ENCODE measurements around the gene NFATC4. TPM values are rescaled to one million over a fixed set of nuclear protein-coding genes. Genes with fewer than 3 reads are reported as not detected.

NFATC4 gene
- total RNA-seq, 2 experiments from 2014 or later: 0.11 to 0.30 TPM

DNA sequence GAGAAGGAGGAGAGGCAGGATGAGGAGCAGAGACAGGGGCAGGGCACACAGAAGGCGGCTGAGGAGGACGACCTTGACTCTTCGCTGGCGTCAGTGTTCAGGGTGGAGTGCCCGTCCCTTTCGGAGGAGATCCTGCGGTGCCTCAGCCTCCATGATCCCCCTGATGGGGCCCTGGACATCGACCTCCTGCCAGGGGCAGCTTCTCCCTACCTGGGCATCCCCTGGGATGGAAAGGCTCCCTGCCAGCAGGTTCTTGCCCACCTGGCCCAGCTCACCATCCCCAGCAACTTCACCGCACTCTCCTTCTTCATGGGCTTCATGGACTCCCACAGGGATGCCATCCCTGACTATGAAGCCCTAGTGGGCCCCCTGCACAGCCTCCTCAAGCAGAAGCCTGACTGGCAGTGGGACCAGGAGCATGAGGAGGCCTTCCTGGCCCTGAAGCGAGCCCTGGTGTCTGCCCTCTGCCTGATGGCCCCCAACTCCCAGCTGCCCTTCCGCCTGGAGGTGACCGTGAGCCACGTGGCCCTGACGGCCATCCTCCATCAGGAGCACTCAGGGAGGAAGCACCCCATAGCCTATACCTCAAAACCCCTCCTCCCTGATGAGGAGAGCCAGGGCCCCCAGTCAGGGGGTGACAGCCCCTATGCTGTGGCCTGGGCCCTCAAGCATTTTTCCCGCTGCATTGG lies 46.9 kb downstream of the NFATC4 start:
- ATAC-seq (no peak), DNase-seq (no peak)
- Mint-ChIP-seq H3K4me3 (no peak overlapping the region), H3K4me1 (no peaks in the 10 kb centered on the region), H3K27me3 (no peaks in the 10 kb centered on the region), H3K9me3 (ENCODE audit: low read depth) (no peaks in the 10 kb centered on the region), H3K36me3 (ENCODE audit: low read depth) (no peaks in the 10 kb centered on the region), H3K27ac (no peak overlapping the region)
- ChIA-PET CTCF (interaction anchor here (0.7 to 1.2 kb wide), 2 partner anchors 9 kb away, joined by 6 to 7 read pairs; no protein-coding TSS in a partner anchor), POLR2A (no interaction called here)
- intact Hi-C loops (cut with DNase I, micrococcal nuclease): no loop called here

DNA sequence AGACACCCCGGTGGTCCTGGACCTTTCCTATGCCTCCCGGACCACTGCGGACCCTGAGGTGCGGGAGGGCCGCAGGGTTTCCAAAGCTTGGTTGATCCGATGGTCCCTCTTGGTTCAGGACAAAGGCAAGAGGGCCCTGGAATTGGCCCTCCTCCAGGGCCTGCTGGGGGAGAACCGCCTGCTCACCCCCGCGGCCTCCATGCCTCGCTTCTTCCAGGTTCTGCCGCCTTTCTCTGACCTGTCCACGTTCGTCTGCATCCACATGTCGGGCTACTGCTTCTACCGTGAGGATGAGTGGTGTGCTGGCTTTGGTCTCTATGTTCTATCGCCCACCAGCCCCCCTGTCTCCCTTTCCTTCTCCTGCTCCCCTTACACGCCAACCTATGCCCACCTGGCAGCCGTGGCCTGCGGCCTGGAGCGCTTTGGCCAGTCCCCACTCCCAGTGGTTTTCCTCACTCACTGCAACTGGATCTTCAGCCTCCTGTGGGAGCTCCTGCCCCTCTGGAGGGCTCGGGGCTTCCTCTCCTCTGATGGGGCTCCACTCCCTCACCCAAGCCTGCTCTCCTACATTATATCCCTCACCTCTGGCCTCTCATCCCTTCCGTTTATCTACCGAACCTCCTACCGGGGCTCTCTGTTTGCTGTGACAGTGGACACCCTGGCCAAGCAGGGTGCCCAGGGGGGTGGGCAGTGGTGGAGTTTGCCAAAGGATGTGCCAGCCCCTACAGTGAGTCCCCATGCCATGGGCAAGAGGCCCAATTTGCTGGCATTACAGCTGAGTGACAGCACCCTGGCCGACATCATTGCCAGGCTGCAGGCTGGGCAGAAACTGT lies 47.7 kb downstream of the NFATC4 start:
- H3K9me3 Mint-ChIP-seq (ENCODE audit: low read depth): no peaks in the 10 kb centered on the region
- no peaks in the 10 kb centered on the region for H3K36me3 Mint-ChIP-seq (ENCODE audit: low read depth)
- ChIA-PET POLR2A (no interaction called here), CTCF (no interaction called here)
- H3K4me3 Mint-ChIP-seq: no peak overlapping the region
- no peaks in the 10 kb centered on the region for H3K27me3 Mint-ChIP-seq
- no peak for DNase-seq
- H3K27ac Mint-ChIP-seq: no peak overlapping the region
- ATAC-seq: no peak
- H3K4me1 Mint-ChIP-seq: no peaks in the 10 kb centered on the region
- intact Hi-C loops (cut with DNase I, micrococcal nuclease): no loop called here

DNA sequence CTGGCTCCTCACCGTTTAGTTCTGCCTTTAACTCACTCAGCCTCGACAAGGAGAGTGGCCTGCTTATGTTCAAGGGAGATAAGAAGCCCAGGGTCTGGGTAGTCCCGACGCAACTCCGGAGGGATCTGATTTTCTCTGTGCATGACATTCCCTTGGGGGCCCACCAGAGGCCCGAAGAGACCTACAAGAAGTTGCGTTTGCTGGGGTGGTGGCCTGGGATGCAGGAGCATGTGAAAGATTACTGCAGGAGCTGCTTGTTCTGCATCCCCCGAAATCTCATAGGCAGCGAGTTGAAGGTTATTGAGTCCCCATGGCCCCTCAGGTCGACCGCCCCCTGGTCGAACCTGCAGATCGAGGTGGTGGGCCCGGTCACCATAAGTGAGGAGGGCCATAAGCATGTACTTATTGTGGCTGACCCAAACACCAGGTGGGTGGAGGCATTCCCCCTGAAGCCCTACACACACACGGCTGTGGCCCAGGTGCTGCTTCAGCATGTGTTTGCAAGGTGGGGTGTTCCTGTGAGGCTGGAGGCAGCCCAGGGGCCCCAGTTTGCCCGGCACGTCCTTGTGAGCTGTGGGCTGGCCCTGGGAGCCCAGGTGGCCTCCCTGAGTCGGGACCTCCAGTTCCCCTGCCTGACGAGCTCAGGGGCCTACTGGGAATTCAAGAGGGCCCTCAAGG lies 48.4 kb downstream of the NFATC4 start:
- H3K9me3 Mint-ChIP-seq (ENCODE audit: low read depth): no peaks in the 10 kb centered on the region
- ATAC-seq: no peak
- H3K4me1 Mint-ChIP-seq: no peaks in the 10 kb centered on the region
- no peaks in the 10 kb centered on the region for H3K27me3 Mint-ChIP-seq
- no peak overlapping the region for H3K27ac Mint-ChIP-seq
- ChIA-PET POLR2A (no interaction called here), CTCF (interaction anchor here (0.9 to 1.0 kb wide), 2 partner anchors 9 to 108 kb away, joined by 3 to 4 read pairs; partner anchors contain the start of gene CIDEB)
- no peak overlapping the region for H3K4me3 Mint-ChIP-seq
- DNase-seq: no peak
- H3K36me3 Mint-ChIP-seq (ENCODE audit: low read depth): no peaks in the 10 kb centered on the region
- intact Hi-C loops (cut with DNase I, micrococcal nuclease): no loop called here

DNA sequence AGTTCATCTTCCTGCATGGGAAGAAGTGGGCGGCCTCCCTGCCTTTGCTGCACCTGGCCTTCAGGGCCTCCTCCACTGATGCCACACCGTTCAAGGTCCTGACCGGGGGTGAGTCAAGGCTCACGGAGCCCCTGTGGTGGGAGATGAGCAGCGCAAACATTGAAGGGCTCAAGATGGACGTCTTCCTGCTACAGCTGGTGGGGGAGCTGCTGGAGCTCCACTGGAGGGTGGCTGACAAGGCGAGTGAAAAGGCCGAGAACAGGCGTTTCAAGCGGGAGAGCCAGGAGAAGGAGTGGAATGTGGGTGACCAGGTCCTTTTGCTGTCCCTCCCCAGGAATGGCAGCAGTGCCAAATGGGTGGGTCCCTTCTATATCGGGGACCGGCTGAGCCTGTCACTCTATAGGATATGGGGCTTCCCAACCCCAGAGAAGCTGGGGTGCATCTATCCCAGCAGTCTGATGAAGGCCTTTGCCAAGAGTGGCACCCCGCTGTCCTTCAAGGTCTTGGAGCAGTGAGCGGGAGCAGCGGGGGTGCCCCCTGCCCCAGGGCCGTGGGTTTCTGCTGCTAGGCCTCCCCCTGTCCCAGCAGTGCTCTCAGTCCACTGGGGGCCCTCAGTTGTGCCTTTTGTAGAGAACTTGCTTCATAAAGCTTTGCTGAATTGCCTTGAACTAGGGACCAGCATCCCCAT lies 49.1 kb downstream of the NFATC4 start:
- Mint-ChIP-seq H3K9me3 (ENCODE audit: low read depth) (no peaks in the 10 kb centered on the region), H3K27me3 (no peaks in the 10 kb centered on the region), H3K36me3 (ENCODE audit: low read depth) (no peaks in the 10 kb centered on the region), H3K27ac (no peak overlapping the region), H3K4me3 (no peak overlapping the region), H3K4me1 (no peaks in the 10 kb centered on the region)
- intact Hi-C loops (cut with DNase I, micrococcal nuclease): no loop called here
- no peak for ATAC-seq
- POLR2A ChIA-PET: no interaction called here
- no peak for DNase-seq
- CTCF ChIA-PET: interaction anchor here (0.9 to 1.0 kb wide), 2 partner anchors 8 to 109 kb away, joined by 3 to 4 read pairs; partner anchors contain the start of gene CIDEB

DNA sequence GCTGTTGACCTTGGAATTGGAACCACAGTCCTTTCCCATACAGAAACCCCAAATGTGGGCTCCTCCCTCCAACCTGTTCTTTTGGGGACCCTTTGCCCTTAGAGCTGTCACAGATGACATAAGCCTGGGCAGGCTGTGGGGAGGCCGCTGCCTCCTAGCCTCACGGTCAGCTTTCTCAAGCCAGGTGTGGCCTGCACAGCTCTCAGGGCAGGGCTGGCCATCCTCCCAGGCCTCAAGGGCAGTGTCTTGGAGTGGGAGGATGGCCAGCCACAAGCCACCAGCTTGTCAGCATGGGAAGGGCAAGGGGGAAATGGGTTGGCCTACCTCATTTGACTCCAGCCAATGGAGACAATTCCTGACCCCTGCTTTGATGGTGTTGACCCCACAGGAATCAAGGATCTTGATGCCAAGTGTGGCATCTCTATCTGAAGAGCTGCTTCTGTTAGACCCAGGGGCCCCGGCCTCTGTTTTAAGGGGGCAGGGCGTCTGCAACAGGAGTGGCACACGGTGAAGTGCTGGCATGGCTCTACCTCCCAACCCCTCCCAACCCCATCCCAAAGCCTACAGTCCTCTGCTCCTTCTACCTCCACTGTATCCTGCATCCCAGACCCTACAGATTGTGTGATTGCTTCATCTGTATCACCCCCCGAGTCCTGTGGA lies 50.0 kb downstream of the NFATC4 start:
- Mint-ChIP-seq H3K9me3 (ENCODE audit: low read depth) (no peaks in the 10 kb centered on the region), H3K27ac (no peak overlapping the region), H3K36me3 (ENCODE audit: low read depth) (no peaks in the 10 kb centered on the region), H3K4me3 (no peak overlapping the region), H3K4me1 (no peaks in the 10 kb centered on the region), H3K27me3 (no peaks in the 10 kb centered on the region)
- POLR2A ChIA-PET: no interaction called here
- CTCF ChIA-PET: no interaction called here
- intact Hi-C loops (cut with DNase I, micrococcal nuclease): no loop called here
- ATAC-seq (no peak), DNase-seq (no peak)

DNA sequence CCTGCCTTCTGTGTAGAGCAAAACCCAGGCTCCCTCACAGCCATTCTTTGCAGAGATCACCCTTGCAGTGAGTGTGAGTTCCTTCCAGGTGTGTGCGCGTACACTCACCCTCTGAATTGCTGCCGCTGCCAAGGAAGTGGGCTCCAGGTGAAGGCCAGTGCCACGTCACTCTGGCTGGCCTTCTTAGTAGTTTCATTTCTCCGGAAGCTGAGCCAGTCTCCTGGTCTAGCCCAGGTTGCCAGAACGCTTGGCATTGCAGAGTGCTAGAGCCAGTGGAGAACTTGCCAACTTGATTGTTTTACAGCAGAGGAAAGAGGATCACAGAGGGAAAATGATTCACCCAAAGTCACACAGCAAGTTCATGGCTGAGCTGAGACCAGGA lies 50.5 kb downstream of the NFATC4 start:
- Mint-ChIP-seq H3K27ac (no peak overlapping the region), H3K27me3 (no peaks in the 10 kb centered on the region), H3K36me3 (ENCODE audit: low read depth) (no peaks in the 10 kb centered on the region), H3K4me1 (no peaks in the 10 kb centered on the region), H3K4me3 (no peak overlapping the region), H3K9me3 (ENCODE audit: low read depth) (no peaks in the 10 kb centered on the region)
- ATAC-seq (no peak), DNase-seq (no peak)
- CTCF ChIA-PET: interaction anchor here (1.2 to 2.0 kb wide), 3 partner anchors 12 to 85 kb away, joined by 4 to 13 read pairs (median 13); no protein-coding TSS in a partner anchor
- POLR2A ChIA-PET: no interaction called here
- intact Hi-C loops (cut with DNase I, micrococcal nuclease): no loop called here

DNA sequence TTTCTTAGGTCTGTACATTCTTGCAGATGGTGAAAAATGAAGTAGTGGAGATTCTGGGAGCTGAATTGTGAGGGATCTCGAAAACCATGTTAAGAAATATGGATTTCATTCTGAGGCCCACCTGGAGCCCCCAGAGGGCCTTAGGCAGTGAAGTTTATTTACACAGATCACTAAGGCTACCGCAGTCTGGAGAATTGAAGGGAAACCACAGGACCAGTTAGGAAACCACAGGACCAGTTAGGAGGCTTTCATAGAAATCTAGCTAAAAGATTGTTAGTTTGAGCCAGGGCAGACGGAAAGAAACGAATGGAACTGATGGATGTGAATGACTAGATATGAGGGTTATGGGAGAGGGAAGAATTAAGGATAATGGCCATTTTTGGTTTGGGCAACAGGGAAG lies 54.3 kb downstream of the NFATC4 start:
- no peak overlapping the region for H3K27ac Mint-ChIP-seq
- H3K4me1 Mint-ChIP-seq: peaks cover 15% of the 10 kb centered on the region
- ChIA-PET POLR2A (no interaction called here), CTCF (interaction anchor here (1.4 to 4.2 kb wide), 2 partner anchors 56 to 87 kb away, joined by 5 to 35 read pairs; partner anchors contain the start of gene ADCY4)
- H3K36me3 Mint-ChIP-seq (ENCODE audit: low read depth): no peaks in the 10 kb centered on the region
- no peaks in the 10 kb centered on the region for H3K27me3 Mint-ChIP-seq
- intact Hi-C loops (cut with DNase I, micrococcal nuclease): no loop called here
- ATAC-seq (no peak), DNase-seq (no peak)
- no peak overlapping the region for H3K4me3 Mint-ChIP-seq
- no peaks in the 10 kb centered on the region for H3K9me3 Mint-ChIP-seq (ENCODE audit: low read depth)

DNA sequence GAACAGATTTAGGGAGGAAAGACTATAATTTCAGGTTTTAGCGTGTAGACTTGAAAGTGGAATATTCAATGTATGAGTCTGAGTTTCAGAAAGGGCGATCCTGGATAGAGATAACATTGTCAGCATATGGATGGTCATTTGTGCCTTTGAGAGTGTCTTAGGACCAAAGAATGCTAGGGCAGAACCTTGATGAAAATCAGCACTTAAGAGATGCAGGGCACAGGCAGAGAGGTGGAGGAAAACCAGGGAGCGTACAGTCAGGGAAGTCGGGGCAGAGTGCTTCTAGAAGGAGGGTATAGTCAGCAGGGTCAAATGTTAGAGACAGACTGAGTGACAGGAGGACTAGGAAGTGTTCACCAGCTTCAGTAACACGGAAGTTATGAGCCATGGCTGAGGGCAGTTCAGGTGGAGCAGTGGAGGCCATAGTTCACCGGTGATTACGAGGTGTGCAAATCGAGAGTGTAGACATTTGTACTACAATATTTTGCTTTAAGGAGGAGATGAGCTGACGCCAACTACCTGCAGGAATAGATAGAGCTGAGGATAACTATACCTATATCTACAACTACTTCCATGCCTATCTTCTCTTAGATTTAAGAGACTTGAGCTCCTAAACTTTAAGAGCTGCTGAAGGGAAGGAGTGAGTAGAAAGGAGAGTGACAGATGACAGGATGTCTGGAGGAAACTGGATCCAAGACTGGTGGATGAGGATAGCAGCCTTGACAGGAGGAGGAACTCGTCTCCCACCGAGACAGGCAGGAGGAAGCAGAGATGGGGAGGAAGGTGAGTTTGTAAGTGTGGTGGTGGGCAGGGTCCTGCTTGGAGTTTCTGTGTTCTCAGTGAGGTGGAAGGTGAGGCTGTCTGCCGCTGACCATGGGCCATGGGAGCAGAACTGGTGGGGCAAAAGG lies 55.0 kb downstream of the NFATC4 start:
- DNase-seq (no peak), ATAC-seq (no peak)
- intact Hi-C loops (cut with DNase I, micrococcal nuclease): no loop called here
- no peaks in the 10 kb centered on the region for H3K27me3 Mint-ChIP-seq
- H3K36me3 Mint-ChIP-seq (ENCODE audit: low read depth): no peaks in the 10 kb centered on the region
- ChIA-PET CTCF (interaction anchor here (1.1 to 5.3 kb wide), 9 partner anchors 9 to 115 kb away, joined by 4 to 35 read pairs (median 7); partner anchors contain the start of genes ADCY4 and CIDEB), POLR2A (no interaction called here)
- no peak overlapping the region for H3K4me3 Mint-ChIP-seq
- H3K27ac Mint-ChIP-seq: no peak overlapping the region
- H3K9me3 Mint-ChIP-seq (ENCODE audit: low read depth): no peaks in the 10 kb centered on the region
- peaks cover 18% of the 10 kb centered on the region for H3K4me1 Mint-ChIP-seq

DNA sequence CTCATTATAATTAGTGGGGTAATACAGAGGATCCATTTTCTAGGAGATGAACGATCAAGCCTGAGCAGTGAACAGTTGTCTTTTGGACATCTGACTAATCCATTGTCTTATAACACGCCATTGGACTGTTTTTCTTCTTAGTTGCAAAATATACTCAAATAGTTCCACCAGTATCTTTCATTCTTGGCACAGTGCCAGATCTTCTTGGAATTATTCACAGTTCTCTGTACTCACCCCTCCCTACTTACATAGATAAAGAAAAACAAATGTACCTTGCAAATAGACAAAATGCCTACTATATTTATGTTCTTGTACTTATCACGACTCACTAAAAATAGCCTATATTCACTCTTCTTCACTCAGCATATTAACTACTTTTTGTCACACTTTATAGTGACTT lies 57.7 kb downstream of the NFATC4 start:
- DNase-seq: no peak
- H3K9me3 Mint-ChIP-seq (ENCODE audit: low read depth): no peaks in the 10 kb centered on the region
- no peak overlapping the region for H3K4me3 Mint-ChIP-seq
- H3K4me1 Mint-ChIP-seq: peaks cover 25% of the 10 kb centered on the region
- peak overlapping the region; percentile 70 for H3K27ac Mint-ChIP-seq
- H3K27me3 Mint-ChIP-seq: no peaks in the 10 kb centered on the region
- CTCF ChIA-PET: interaction anchor here (0.9 to 5.3 kb wide), 12 partner anchors 9 to 116 kb away, joined by 3 to 35 read pairs (median 4); partner anchors contain the start of genes ADCY4, LTB4R2 and SDR39U1
- POLR2A ChIA-PET: no interaction called here
- H3K36me3 Mint-ChIP-seq (ENCODE audit: low read depth): peaks cover under 1% of the 10 kb centered on the region
- intact Hi-C loops (cut with DNase I, micrococcal nuclease): no loop called here
- ATAC-seq: no peak
